ENCODE measurements around the gene LARP1.

LARP1 gene

GRCh38 chr5:154755361-154756008 lies at the start of gene LARP1:
LARP1 (plus strand) TSS chr5:154755377; CDS start chr5:154755758, 381 bp downstream.
- Histone ChIP-seq H3K9me3 (ENCODE audit: low read length) (no peaks in the 10 kb centered on the region), H3K27me3 (ENCODE audit: control insufficient read depth in 1 of 2, insufficient read depth in 2 of 2, low read length in 2 of 2) (no peaks in the 10 kb centered on the region), H3K27ac (ENCODE audit: low read depth, low read length) (peak within 1 kb of the TSS; percentile 97), H3K4me1 (ENCODE audit: insufficient read depth, low read length) (peaks cover 47% of the 10 kb centered on the region), H3K4me3 (ENCODE audit: low read depth in 1 of 2, low read length in 2 of 2) (peak within 1 kb of the TSS; percentile 83 to 98), H3K36me3 (ENCODE audit: insufficient read depth, low read length) (no peaks in the 10 kb centered on the region), H3K9ac (ENCODE audit: low read length) (peak within 1 kb of the TSS; percentile 95)

GRCh38 chr5:154706416-154706815 lies 48.8 kb upstream of the LARP1 start:
- Histone ChIP-seq H3K4me1 (ENCODE audit: insufficient read depth, low read length) (no peaks in the 10 kb centered on the region), H3K4me3 (ENCODE audit: low read depth in 1 of 2, low read length in 2 of 2) (no peak overlapping the region), H3K9ac (ENCODE audit: low read length) (no peak overlapping the region), H3K9me3 (ENCODE audit: low read length) (no peaks in the 10 kb centered on the region), H3K27ac (ENCODE audit: low read depth, low read length) (no peak overlapping the region), H3K27me3 (ENCODE audit: control insufficient read depth in 1 of 2, insufficient read depth in 2 of 2, low read length in 2 of 2) (no peaks in the 10 kb centered on the region), H3K36me3 (ENCODE audit: insufficient read depth, low read length) (no peaks in the 10 kb centered on the region)

GRCh38 chr5:154707641-154708040 lies 47.5 kb upstream of the LARP1 start:
- no peaks in the 10 kb centered on the region for H3K9me3 ChIP-seq (ENCODE audit: low read length)
- no peak overlapping the region for H3K9ac ChIP-seq (ENCODE audit: low read length)
- no peak overlapping the region for H3K4me3 ChIP-seq (ENCODE audit: low read depth in 1 of 2, low read length in 2 of 2)
- no peaks in the 10 kb centered on the region for H3K4me1 ChIP-seq (ENCODE audit: insufficient read depth, low read length)
- H3K27me3 ChIP-seq (ENCODE audit: control insufficient read depth in 1 of 2, insufficient read depth in 2 of 2, low read length in 2 of 2), result no peaks in the 10 kb centered on the region
- no peaks in the 10 kb centered on the region for H3K36me3 ChIP-seq (ENCODE audit: insufficient read depth, low read length)
- no peak overlapping the region for H3K27ac ChIP-seq (ENCODE audit: low read depth, low read length)

- no peaks in the 10 kb centered on the region for H3K27me3 ChIP-seq (ENCODE audit: control insufficient read depth in 1 of 2, insufficient read depth in 2 of 2, low read length in 2 of 2)
- H3K36me3 ChIP-seq (ENCODE audit: insufficient read depth, low read length), result no peaks in the 10 kb centered on the region
- no peak overlapping the region for H3K27ac ChIP-seq (ENCODE audit: low read depth, low read length)
- no peak overlapping the region for H3K9ac ChIP-seq (ENCODE audit: low read length)
- H3K9me3 ChIP-seq (ENCODE audit: low read length), result no peaks in the 10 kb centered on the region
- no peak overlapping the region for H3K4me3 ChIP-seq (ENCODE audit: low read depth in 1 of 2, low read length in 2 of 2)
- no peaks in the 10 kb centered on the region for H3K4me1 ChIP-seq (ENCODE audit: insufficient read depth, low read length)
These were observed 47.0 kb upstream of the LARP1 start for GRCh38 chr5:154708207-154708606.

- no peak overlapping the region for H3K9ac ChIP-seq (ENCODE audit: low read length)
- H3K9me3 ChIP-seq (ENCODE audit: low read length), result no peaks in the 10 kb centered on the region
- no peaks in the 10 kb centered on the region for H3K27me3 ChIP-seq (ENCODE audit: control insufficient read depth in 1 of 2, insufficient read depth in 2 of 2, low read length in 2 of 2)
- peaks cover 5% of the 10 kb centered on the region for H3K4me1 ChIP-seq (ENCODE audit: insufficient read depth, low read length)
- H3K27ac ChIP-seq (ENCODE audit: low read depth, low read length), result no peak overlapping the region
- H3K36me3 ChIP-seq (ENCODE audit: insufficient read depth, low read length), result no peaks in the 10 kb centered on the region
- no peak overlapping the region for H3K4me3 ChIP-seq (ENCODE audit: low read depth in 1 of 2, low read length in 2 of 2)
These were observed 46.3 kb upstream of the LARP1 start for GRCh38 chr5:154708846-154709245.

GRCh38 chr5:154709368-154710305 lies 45.5 kb upstream of the LARP1 start:
- Histone ChIP-seq H3K27me3 (ENCODE audit: control insufficient read depth in 1 of 2, insufficient read depth in 2 of 2, low read length in 2 of 2) (no peaks in the 10 kb centered on the region), H3K4me1 (ENCODE audit: insufficient read depth, low read length) (peaks cover 12% of the 10 kb centered on the region), H3K4me3 (ENCODE audit: low read depth in 1 of 2, low read length in 2 of 2) (no peak overlapping the region), H3K9me3 (ENCODE audit: low read length) (no peaks in the 10 kb centered on the region), H3K27ac (ENCODE audit: low read depth, low read length) (no peak overlapping the region), H3K36me3 (ENCODE audit: insufficient read depth, low read length) (no peaks in the 10 kb centered on the region), H3K9ac (ENCODE audit: low read length) (no peak overlapping the region)

GRCh38 chr5:154712518-154713437 lies 42.4 kb upstream of the LARP1 start:
- no peaks in the 10 kb centered on the region for H3K9me3 ChIP-seq (ENCODE audit: low read length)
- H3K9ac ChIP-seq (ENCODE audit: low read length), result no peak overlapping the region
- no peak overlapping the region for H3K4me3 ChIP-seq (ENCODE audit: low read depth in 1 of 2, low read length in 2 of 2)
- no peak overlapping the region for H3K27ac ChIP-seq (ENCODE audit: low read depth, low read length)
- no peaks in the 10 kb centered on the region for H3K27me3 ChIP-seq (ENCODE audit: control insufficient read depth in 1 of 2, insufficient read depth in 2 of 2, low read length in 2 of 2)
- H3K36me3 ChIP-seq (ENCODE audit: insufficient read depth, low read length), result no peaks in the 10 kb centered on the region
- H3K4me1 ChIP-seq (ENCODE audit: insufficient read depth, low read length), result peaks cover 12% of the 10 kb centered on the region

GRCh38 chr5:154713615-154714125 lies 41.5 kb upstream of the LARP1 start:
- Histone ChIP-seq H3K27me3 (ENCODE audit: control insufficient read depth in 1 of 2, insufficient read depth in 2 of 2, low read length in 2 of 2) (no peaks in the 10 kb centered on the region), H3K27ac (ENCODE audit: low read depth, low read length) (no peak overlapping the region), H3K36me3 (ENCODE audit: insufficient read depth, low read length) (no peaks in the 10 kb centered on the region), H3K4me3 (ENCODE audit: low read depth in 1 of 2, low read length in 2 of 2) (no peak overlapping the region), H3K9ac (ENCODE audit: low read length) (no peak overlapping the region), H3K9me3 (ENCODE audit: low read length) (no peaks in the 10 kb centered on the region), H3K4me1 (ENCODE audit: insufficient read depth, low read length) (peaks cover 12% of the 10 kb centered on the region)

GRCh38 chr5:154714266-154714986 lies 40.8 kb upstream of the LARP1 start:
- no peak overlapping the region for H3K27ac ChIP-seq (ENCODE audit: low read depth, low read length)
- no peak overlapping the region for H3K9ac ChIP-seq (ENCODE audit: low read length)
- no peaks in the 10 kb centered on the region for H3K27me3 ChIP-seq (ENCODE audit: control insufficient read depth in 1 of 2, insufficient read depth in 2 of 2, low read length in 2 of 2)
- no peaks in the 10 kb centered on the region for H3K9me3 ChIP-seq (ENCODE audit: low read length)
- peaks cover 12% of the 10 kb centered on the region for H3K4me1 ChIP-seq (ENCODE audit: insufficient read depth, low read length)
- no peaks in the 10 kb centered on the region for H3K36me3 ChIP-seq (ENCODE audit: insufficient read depth, low read length)
- peak overlapping the region in 1 of 2 donors; percentile 30 for H3K4me3 ChIP-seq (ENCODE audit: low read depth in 1 of 2, low read length in 2 of 2)

- H3K4me1 ChIP-seq (ENCODE audit: insufficient read depth, low read length), result peaks cover 7% of the 10 kb centered on the region
- no peak overlapping the region for H3K27ac ChIP-seq (ENCODE audit: low read depth, low read length)
- H3K36me3 ChIP-seq (ENCODE audit: insufficient read depth, low read length), result no peaks in the 10 kb centered on the region
- H3K27me3 ChIP-seq (ENCODE audit: control insufficient read depth in 1 of 2, insufficient read depth in 2 of 2, low read length in 2 of 2), result no peaks in the 10 kb centered on the region
- H3K4me3 ChIP-seq (ENCODE audit: low read depth in 1 of 2, low read length in 2 of 2), result no peak overlapping the region
- no peak overlapping the region for H3K9ac ChIP-seq (ENCODE audit: low read length)
- no peaks in the 10 kb centered on the region for H3K9me3 ChIP-seq (ENCODE audit: low read length)
These were observed 33.6 kb upstream of the LARP1 start for GRCh38 chr5:154721481-154722058.
